ENCODE measurements around the gene OR6X1.

OR6X1 gene, protein sequence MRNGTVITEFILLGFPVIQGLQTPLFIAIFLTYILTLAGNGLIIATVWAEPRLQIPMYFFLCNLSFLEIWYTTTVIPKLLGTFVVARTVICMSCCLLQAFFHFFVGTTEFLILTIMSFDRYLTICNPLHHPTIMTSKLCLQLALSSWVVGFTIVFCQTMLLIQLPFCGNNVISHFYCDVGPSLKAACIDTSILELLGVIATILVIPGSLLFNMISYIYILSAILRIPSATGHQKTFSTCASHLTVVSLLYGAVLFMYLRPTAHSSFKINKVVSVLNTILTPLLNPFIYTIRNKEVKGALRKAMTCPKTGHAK

GRCh38 chr11:123754101-123754568 lies at the start of gene OR6X1:
Gene OR6X1 (minus strand): TSS chr11:123754518. CDS start chr11:123754518, 0 bp downstream.
- no peak for TF ChIP-seq CTCF (IDR thresholded peaks at IDR 0.05; ENCODE audit: low read depth, low read length)
- H3K4me3 ChIP-seq (ENCODE audit: low read depth, low read length) = no peak within 1 kb of the TSS

DNA sequence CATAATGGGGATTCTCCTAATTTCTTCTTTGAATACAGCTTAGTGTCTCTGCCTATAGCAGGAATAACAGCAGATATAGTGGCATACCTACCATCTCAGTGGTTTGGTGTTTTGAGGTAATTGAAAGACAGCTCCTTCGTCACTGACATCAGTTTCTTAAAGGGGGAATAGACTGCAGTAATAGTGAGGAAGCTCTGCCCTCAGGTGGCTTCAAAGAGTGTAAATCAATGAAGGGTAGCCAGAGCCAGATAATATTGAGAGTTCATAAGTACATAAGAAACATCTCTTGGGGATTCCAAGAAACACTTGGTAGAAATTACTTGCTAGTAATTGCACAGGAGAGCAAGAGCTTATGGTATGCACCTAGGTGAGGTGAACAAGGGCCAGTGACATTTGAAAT lies 47.4 kb upstream of the OR6X1 start:
- no peak for TF ChIP-seq CTCF (IDR thresholded peaks at IDR 0.05; ENCODE audit: low read depth, low read length)
- H3K4me3 ChIP-seq (ENCODE audit: low read depth, low read length) = no peak overlapping the region

- H3K4me3 ChIP-seq (ENCODE audit: low read depth, low read length) = no peak overlapping the region
- TF ChIP-seq CTCF (IDR thresholded peaks at IDR 0.05; ENCODE audit: low read depth, low read length) = no peak
Measured at GRCh38 chr11:123800036-123800435, 45.7 kb upstream of the OR6X1 start.

DNA sequence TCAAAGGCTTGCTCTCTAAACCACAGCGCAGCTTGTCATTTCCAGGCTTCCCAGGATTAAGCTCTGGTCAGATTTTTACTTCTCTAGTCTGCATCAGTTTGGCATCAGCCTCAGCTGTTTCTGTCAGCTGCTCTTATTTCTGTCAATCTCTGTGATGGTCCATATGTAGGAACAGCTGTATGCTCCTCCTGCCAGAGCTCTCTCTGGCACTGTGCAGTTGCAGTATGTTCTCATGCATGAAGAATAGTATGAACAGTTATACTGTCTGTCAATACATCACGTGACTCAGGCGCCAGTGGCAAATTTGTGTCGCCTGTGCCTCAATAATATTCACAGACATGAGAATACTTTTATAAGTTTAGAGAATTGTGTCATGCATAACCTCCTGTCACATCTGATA lies 45.1 kb upstream of the OR6X1 start:
- TF ChIP-seq CTCF (IDR thresholded peaks at IDR 0.05; ENCODE audit: low read depth, low read length) = no peak
- no peak overlapping the region for H3K4me3 ChIP-seq (ENCODE audit: low read depth, low read length)

DNA sequence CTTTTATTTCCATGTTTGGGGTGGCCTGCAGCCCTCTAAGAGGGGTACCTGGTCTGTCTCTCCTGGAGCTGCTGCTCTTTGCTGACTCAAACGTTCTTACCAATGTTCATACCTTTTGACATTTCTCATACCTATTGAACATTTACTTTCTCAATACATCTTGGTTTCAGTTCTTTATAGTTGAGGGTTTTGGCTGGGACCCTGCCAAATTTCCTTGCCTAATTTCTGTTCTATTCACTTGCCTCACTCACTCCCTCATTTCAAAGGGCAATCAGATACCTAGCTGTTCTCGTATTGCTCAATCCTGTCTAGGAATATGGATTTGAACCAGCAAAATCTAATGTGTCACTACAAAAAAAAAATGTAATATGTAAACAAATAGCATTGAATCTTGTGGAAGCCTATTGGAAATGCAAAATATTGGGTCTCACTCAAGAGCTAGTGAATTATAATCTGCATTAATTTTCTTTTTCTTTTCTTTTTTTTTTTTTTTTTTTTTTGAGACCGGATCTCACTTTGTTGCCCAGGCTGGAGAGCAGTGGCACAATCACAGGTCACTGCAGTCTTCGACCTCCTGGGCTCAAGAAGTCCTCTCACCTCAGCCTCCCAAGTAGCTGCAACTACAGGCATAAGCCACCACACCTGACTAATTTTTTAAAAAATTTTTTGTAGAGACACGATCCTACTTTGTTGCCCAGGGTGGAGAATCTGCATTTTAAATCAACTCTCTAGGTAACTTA lies 44.4 kb upstream of the OR6X1 start:
- TF ChIP-seq CTCF (IDR thresholded peaks at IDR 0.05; ENCODE audit: low read depth, low read length) = no peak
- H3K4me3 ChIP-seq (ENCODE audit: low read depth, low read length) = no peak overlapping the region

- H3K4me3 ChIP-seq (ENCODE audit: low read depth, low read length) = no peak overlapping the region
- no peak for TF ChIP-seq CTCF (IDR thresholded peaks at IDR 0.05; ENCODE audit: low read depth, low read length)
Measured at GRCh38 chr11:123798079-123798478, 43.8 kb upstream of the OR6X1 start.

GRCh38 chr11:123797541-123797940 lies 43.2 kb upstream of the OR6X1 start:
- H3K4me3 ChIP-seq (ENCODE audit: low read depth, low read length) = no peak overlapping the region
- TF ChIP-seq CTCF (IDR thresholded peaks at IDR 0.05; ENCODE audit: low read depth, low read length) = no peak

Data from WI38 (cell line).